ENCODE data around the gene TMEM30A.
A peak's percentile ranks its signal among the peaks of the same experiment; 100 is the strongest.

TMEM30A gene

DNA sequence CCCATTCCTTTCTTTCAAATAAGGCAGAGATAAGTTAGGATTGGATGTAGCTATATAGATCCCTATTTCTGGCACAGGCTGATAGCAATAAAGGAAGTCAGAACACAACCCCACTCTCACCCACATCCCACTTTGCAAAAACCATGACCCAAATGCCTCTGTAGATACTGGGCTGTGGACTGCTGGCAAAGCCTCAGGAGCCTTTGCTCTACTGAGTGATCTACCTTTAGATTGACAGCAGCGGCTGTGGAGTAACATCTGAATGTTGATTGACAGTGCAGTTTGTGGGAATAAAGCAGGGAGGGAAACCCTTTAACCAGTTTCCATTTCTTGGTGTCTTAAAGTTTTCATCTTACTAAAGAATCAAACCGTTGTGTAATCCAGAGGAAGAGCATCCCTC is 6.7 kb upstream of the TMEM30A start:
- DNase-seq, result no peak

DNA sequence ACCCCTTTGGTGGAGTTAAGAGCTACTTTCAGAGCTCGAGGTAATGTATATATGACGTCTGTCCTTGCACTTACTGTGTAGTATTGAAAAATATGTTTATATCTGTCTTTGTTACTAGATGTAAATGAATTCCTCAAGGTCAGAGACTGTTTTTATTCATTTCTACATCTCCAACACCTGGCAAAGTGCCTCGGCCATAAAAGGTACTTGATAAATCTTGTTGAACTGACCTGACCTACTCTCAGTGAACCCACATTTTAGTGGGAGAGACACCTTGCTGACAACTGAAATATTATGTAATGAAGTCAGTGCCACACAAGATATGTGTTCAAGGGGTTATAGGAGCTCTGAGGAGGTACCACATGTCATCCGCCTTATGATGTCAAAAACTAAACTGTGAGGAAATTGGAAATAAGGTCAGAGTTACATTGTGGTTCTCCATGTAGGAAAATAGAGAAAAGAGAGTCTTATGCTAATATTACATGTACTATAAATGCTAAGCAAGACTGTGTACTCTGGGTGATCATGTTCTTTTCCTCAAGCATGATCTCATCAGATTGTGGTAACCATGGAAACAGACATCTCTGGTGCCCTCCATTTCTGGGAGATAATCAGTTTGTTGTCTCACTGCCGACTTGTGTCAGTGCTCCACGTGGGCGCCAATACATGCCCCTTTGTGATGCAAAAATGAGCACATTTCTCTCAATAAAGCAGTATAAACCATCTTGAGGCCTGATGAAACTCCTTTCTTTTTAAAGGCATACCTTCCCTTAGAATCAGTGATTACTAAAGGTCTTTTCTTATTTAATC is 5.7 kb upstream of the TMEM30A start:
- DNase-seq, result no peak

DNA sequence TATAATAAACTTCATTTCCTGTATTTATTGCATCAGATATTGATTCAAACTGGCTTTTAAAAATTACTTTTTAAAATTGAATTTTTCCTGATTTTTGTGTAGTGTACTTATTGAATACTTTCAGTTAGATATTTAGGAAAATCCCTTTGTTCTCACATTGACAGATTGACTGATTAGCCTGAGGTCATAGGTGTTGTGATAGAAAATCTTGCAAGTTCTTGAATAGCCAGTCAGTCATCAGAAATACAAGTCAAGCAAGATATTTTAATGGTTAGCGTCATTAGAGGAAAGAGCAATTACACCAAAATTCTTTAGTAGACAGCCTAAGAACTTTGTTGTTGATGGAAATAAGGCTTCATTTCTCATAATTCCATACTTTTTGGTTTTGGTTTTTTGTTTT is 3.4 kb upstream of the TMEM30A start:
- DNase-seq, result no peak

DNA sequence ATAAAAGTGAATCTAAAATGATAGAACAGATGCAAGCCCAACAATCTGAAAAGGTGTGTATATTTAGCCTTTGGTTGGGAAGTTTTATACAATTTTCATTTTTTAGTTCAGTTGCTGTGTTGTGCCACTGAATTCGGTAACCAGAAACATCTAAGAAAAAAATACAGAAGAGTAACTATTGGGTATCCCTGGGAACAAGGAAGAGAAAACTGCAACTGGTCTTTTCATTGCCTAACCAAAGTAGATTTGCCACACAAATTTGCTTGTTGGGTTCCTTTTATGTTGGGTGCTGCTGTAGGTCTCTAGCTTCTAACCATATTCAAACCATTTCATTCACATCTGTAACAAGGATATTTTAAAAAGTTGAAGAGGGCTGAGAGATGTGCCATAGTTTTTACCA is 2.8 kb upstream of the TMEM30A start:
- DNase-seq, result no peak

DNA sequence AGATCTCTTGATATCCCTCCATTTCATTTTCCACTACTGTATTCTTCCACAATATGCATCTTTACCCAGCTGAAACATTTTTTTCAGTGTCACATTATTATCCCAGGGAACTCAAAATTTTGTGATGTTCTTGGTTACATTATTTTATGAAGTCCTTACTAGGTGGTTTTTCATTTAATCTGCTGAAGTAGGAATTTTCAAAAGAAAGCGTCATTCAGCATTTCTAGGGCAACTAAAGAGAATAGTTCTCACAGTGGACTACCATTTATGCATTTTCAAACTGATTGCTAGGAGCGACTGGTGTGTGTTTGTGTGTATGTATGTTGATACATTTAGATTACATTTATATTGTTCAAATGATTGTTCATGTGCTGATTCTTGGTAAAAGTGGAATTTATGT is 2.4 kb upstream of the TMEM30A start:
- no peak for DNase-seq

DNA sequence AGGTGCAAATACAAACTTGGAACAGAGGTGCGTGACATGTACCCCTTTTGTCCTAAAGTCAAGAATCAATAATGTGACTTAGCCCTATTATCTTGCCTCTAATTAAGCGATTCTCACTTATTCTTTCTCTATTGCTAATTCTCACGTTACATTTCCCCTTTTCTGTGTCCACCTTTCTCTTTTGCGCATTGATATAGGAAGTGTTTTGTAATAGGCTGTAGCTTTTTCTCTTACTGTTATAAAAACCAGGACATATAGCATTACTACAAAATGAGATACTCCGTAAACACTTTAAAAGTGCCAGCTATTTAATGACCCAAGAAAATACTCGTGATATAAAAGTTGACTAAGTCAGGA is 669 bp upstream of the TMEM30A start:
- DNase-seq, result peak; percentile 54

DNA sequence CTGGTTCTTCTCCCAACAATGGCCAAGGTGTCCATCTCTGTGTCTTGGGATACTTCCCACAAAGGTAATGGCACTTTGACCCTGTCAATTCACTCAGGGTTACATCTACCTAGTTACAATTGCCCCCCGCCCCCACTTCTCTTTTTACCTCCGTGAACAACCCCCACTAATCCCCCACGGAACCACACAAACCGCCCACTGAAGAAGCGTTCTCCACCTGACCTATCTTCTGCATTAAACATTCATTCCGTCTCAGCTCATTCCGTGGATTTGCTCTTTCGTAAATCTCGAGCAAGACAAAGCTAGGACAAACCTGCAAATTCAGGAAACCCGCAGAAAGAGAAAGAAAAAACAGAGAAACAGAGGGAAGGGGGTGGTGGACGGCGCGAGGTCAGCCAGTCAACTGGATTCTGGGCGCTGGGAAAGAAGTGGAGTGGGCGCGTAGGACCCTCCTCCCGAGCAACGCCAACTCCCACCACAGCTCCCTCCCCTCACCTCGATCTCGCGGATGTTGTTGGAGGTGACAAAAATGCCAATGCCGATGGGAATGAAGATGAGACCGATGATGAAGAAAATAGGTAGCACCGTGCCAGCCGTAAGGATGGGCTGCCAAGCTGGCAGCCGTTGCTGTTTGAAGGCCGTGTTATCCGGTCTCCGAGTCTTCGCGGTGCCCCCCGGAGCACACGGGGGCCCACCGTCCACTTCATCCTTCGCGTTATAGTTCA is 523 bp downstream of the TMEM30A start:
- peak; percentile 57 for DNase-seq

DNA sequence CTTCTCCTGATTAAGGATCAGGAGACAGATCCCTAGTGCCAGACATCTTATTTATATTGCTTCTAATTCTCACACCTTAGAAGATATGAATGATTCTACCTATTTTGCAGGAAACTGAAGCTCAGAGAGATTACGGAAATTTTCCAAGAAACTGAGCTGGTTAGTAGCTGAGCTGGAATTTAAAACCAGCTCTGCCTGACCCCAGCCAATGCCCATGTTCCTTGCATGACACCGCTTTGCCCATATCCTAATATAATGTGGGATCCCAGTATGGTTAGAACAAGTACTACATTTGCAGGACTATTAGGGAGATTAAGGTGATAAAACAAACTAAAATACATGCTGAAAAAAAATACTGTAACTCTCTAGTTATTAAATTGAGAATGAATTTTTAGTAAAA is 1.9 kb downstream of the TMEM30A start:
- no peak for DNase-seq

DNA sequence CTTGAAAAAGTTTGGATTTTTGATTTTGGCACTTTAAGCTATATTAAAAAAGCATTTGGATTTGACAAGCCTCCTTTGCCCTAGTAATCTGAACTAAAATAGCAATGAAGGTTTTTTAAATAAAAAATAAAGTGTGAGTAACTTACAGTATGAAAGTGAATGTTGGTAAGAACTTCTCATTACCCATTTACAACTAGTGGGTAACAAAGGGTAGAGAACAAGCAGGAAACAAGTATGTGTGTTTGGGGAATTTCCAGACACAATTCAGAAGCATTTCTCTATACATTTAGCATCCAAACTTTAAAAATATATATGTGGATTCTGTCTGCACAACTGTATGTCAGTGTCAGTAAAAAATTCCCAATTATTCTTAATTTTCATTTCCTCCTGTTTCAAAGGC is 2.9 kb downstream of the TMEM30A start:
- DNase-seq, result no peak

DNA sequence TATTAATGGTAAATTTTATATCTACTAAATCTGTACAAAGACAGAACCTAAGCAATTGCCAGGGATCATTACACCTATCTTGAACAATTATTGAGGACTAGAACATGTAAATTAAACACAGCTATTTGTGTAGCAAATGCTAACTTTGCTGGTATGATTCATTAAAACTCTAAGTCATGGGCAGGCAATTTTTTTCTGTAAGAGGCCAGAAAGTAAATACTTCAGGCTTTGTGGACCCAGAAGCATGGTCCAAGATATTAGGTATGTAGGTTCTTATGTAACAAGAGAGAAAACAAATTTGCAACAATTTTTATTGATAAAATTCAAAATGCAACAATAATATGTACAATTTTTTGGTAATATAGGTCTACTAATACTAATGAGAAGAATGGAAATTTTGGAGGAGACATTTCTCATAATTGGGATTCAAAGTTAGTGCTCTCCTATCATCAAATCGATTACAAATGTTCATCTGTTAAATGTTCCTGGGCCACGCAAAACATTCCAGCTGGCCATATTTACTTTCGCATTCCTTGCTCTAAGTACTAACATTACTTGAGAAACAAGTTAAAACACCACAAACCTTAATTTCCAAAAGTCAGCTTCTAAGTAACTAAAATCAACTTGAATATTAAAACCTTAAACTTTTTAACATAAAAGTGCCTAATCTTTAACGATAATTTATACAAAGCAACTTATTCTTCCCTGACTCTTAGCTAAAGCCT is 4.3 kb downstream of the TMEM30A start:
- no peak for DNase-seq

DNA sequence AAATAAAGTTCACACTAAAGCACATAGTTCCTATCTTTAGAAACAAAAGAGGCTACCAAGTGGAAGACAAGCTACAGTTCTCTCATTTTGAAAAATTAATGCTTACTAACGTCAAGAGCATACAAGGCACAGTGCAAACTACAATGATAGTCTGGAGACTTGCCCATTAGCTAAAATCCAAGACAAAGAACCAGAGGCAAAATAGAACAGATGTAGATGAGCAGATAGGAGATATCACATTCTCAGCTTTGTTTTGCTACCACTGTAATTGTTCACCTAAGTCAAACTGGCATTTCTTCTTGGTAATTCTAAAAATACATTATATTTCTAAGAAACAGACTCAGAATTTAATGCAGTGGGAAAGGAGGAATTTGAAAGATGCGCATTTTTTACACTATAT is 5.2 kb downstream of the TMEM30A start:
- no peak for DNase-seq

DNA sequence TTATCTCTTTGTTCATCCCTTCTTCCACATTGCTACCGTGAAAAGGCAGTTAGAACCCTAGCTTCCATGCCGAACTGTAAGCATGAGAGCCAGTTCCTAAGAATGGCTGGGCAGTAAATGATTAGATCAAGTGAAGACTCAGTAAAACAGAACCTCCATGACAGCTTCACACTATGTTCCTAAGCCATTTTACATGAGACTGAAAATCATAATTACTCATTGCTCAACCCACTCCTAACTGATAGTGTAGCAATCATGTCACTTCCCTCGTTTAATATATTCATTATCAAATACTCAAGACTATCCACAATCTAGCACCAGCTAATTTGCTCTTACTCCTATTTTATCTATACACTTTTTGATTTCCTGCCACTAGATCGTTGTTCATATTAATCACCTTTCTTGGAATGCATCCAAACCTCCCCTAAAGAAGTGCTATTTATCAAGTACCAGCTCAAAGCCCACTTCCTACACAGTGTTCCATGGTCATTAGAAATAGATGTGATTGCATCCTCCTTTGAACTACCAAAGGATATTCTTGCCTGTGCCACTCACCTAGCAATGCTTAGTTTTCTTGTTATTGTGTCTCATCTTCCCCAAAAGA is 6.0 kb downstream of the TMEM30A start:
- DNase-seq, result no peak

DNA sequence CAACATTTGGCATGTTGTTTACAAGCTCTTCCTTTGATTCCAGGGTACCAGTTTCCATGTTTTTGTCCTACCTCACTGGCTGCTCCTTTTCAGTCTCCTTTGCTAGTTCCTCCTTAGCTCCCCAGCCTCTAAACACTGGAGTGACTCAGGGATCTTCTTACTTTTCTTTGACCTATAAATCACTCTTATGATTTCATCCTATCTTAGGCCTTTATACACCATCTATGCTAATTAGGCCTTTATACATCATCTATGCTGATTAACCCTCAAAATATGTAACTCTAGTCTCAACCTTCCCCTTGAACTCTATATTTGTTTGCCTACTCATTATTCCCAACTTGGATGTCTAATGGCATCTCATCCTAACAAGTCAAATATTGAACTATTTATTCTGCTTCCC is 9.5 kb downstream of the TMEM30A start:
- no peak for DNase-seq

DNA sequence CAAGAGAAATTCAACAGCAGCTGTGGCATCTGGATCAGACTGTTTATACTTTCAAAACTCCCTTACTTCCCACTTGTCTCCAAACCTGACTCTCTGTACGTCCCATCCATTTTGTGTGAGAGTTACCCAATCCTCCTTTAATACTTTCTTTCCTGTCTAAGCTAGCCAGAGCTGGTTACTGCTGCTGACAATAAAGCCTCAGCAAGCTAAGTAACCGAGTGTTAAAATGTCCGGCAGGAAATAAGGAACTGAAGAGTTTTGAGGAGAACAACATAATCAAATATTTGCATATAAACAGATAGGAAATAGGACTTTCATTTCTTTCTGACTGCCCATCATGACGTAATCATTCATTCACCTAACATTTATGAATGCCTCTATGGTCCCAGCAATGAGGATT is 11.6 kb downstream of the TMEM30A start:
- DNase-seq, result no peak

DNA sequence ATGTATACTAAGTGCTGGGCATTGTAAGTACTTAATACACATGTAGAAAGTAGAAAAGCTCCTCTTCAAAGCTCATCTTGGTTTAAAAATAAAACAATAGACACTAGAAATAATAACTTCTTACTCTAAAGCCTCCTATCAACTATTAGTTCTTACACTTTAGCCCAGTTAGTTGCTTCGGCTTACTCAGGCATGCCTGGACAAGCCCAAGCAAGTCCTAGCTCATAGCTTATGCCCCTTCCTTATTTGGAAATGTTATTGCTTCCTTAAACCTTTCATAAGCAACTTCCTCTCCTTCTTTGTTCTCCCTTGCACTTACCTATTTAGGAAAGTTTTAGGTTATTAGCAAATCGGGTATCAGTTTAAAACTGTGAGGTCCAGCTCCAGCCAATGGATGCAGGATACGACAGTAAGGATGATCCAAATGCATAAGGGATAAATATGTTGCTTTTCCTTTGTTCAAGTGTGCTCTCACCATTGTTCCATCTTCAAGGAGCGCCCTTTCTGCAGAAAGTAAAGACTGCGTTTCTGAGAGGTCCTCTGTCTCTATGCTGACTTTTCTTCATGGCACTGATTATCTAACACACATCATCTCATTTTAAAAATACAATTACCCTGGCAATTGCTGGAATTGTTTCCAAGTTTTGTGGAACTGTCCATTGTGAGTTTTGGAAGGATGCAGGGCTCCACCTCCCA is 12.3 kb downstream of the TMEM30A start:
- no peak for DNase-seq

DNA sequence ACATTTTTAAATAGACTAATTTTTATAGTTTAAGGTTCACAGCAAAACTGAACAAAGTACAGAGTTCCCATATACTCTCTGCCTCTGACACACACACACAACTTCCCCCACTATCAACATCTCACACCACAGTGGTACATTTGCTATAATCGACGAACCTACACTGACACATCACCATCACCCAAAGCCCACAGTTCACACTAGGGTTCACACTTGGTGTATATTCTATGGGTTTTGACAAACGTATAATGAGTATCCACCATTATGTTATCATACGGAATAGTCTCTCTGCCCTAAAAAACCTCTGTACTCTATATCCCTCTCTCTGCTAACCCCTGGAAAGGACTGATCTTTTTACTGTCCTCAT is 15.6 kb downstream of the TMEM30A start:
- DNase-seq, result no peak

DNA sequence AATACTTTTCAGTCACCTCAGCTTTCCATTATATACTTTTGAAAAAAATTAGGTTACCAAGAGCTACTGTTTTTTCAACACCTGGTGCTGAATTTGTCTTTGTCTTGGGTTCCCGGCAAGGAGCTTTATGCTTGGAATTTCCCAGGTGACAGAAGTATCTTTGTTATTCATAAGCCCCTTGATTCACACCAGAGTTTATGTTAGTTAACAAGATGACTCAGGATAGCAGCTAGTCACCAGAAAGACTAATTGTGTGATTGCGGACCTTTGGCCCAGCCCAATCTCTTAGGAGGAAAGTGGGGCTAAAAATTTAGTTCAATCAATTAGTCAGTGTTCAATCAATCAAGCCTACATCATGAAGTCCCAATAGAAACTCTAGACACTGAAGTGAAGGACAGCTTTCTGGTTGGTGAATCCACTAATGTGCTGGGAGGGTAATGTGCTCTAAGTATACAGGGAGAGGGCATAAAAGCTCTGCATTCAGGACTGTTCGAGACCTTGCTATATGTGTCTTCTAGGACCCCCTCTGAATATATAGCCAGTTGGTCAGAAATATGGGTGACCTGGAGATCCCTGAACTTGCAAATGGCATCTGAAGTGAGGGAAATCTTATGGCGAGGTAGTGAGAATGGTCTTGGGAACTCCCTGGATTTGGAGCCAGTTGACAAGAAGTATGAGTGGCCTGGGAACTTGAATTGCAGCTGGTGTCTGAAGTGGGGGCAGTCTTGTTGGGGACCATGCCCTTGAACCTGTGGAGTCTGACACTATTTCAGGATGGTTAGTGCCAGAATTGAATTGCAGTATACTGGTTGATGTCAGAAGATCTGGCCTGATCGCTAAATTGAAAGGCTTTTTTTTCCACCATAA is 16.2 kb downstream of the TMEM30A start:
- DNase-seq, result no peak

DNA sequence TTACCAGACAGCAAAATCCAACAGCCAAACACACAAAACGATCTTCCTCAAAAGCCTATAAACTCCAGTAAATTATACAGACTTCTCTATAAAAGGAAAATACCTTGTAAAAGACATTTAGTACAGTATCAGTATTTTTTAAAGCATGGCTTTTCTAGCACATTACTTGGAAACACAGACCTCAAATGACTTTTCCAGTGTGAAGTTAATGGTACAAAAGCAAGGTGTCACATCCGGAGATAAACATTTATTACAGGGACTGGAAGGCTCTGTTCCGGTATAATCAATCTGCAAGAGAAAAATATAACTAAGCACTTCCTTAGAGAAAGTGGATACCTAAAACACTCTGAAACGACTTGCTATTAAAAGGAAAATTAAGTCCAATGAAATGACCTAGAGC is 17.1 kb downstream of the TMEM30A start:
- DNase-seq, result no peak

DNA sequence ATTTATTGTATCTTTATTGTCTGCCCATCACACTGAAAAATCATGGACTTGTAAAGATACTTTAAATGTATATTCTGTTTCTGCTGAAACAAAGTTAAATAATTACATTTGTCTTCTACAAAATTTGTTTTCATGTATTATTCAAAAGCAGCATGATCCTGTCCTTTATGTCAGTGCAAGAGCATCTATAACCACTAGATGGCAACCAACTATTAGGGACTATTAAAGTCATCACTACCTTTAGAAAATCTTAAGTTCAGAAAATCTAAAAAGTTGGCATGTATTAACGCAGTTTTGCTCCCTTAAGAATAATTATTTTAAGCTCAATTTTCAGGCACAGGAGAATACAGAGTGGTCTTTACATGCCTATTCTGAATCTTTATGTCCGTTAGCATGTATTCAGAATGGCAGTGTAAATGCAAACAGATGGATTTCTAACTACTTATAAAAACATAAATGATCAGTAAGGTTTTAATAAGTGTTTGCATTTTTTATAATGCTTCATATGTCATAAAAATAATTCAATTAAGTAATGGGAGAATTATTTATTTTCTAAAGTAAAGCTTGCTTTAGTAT is 17.8 kb downstream of the TMEM30A start:
- peak; percentile 22 for DNase-seq

DNA sequence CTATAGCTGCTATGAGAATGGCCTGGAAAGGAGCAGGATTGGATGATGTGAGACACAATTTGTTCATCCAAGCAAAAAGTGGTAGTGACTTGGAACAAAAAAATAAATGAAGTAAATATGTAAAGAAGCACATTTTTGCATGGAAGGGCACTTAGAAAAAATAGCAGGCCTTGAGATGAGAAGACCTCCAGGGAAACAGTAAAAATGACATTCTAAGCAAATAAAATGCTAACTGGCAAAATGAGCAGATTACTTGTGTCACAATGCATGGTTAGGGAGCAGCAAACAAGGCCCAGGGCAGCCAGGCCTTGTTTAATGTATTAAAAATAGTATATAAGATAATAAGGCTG is 21.2 kb downstream of the TMEM30A start:
- no peak for DNase-seq

DNA sequence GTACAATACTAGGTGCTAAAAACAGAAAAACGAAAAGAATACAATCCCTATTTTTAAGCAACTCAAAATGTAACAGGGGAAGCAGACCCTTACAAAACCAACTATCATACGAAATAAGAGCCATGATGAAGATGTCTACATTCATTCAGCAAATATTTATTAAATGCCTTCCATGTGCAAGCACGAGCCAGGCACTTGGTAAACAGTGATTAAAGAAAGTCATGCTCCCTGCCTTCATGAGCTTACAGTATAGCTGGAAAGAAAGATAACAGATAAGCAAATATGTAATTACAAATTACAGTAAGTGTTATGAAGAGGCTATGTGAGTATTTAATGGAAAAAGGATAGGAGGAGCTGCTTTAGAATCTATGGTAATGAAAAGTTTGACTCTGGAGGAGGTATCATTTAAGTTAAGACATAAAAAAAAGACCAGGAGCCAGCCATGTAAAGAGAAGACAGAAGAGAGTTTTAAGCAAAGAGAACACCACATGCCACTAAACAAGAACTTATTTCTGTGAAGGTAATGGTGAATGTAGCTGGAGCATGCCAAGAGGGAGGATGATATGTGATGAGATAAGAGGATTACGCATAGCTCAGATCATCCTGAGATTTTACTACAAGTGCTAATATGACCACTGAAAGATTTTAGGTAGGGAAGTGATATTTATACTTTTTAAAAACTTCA is 21.7 kb downstream of the TMEM30A start:
- no peak for DNase-seq

Data from NCI-H1092 treated with DMSO at 0.1 percent for 48 hours (cell line).